Stimulated activated CD8-positive, alpha-beta memory T cell treated with anti-CD3 and anti-CD28 coated beads, Interleukin-2, amount 100 ng/mL, for 1 hour (primary cell): ENCODE results near the gene RTRAF.

Experiments used
- DNase-seq, 2 donors: peaks; one replicate each; pipeline ENCODE4 v3.0.0-alpha.2; 2020; ENCODE audit warnings: low read depth in 2 of 2

RTRAF gene

GRCh38 chr14:52020866-52021717 is 31.7 kb downstream of the RTRAF start:
- no peak for DNase-seq

GRCh38 chr14:52021957-52022600 is 32.7 kb downstream of the RTRAF start:
- DNase-seq = no peak

GRCh38 chr14:52023518-52023917 is 34.2 kb downstream of the RTRAF start:
- no peak for DNase-seq

GRCh38 chr14:52025310-52025709 is 36.0 kb downstream of the RTRAF start:
- DNase-seq = no peak

- DNase-seq = no peak
Observed at GRCh38 chr14:52026017-52026660, 36.8 kb downstream of the RTRAF start.

GRCh38 chr14:52026901-52027300 is 37.6 kb downstream of the RTRAF start:
- DNase-seq = no peak

GRCh38 chr14:52029881-52030280 is 40.5 kb downstream of the RTRAF start:
- no peak for DNase-seq

- no peak for DNase-seq
Observed at GRCh38 chr14:52031781-52032180, 42.4 kb downstream of the RTRAF start.

- DNase-seq = no peak
Observed at GRCh38 chr14:52032204-52032801, 43.0 kb downstream of the RTRAF start.

- no peak for DNase-seq
Observed at GRCh38 chr14:52033101-52033642, 43.8 kb downstream of the RTRAF start.

GRCh38 chr14:52039124-52039815 is 49.9 kb downstream of the RTRAF start:
- no peak for DNase-seq

GRCh38 chr14:52040598-52040997 is 51.3 kb downstream of the RTRAF start:
- no peak for DNase-seq

- no peak for DNase-seq
Observed at GRCh38 chr14:52042371-52043289, 53.3 kb downstream of the RTRAF start.

GRCh38 chr14:52043690-52044089 is 54.3 kb downstream of the RTRAF start:
- DNase-seq = no peak

GRCh38 chr14:52044791-52045522 is 55.6 kb downstream of the RTRAF start:
- DNase-seq = no peak

- no peak for DNase-seq
Observed at GRCh38 chr14:52046376-52046917, 57.1 kb downstream of the RTRAF start.

GRCh38 chr14:52048116-52048515 is 58.8 kb downstream of the RTRAF start:
- DNase-seq = no peak

GRCh38 chr14:52048641-52049204 is 59.4 kb downstream of the RTRAF start:
- DNase-seq = no peak

GRCh38 chr14:52049271-52049670 is 59.9 kb downstream of the RTRAF start:
- DNase-seq = no peak
